ENCODE data around the gene NACC2. TPM values are rescaled to one million over a fixed set of nuclear protein-coding genes. Genes with fewer than 3 reads are reported as not detected.

The NACC2 gene
- total and polyA plus RNA-seq, 10 of the 15 experiments (the other 5 are each of a cell fraction or from before 2014, with no cell fraction given): 0.66 to 14.7 (median 3.5) TPM

GRCh38 chr9:135984072-135984710 lies 110.9 kb downstream of the NACC2 start:
- FAIRE-seq (no peak), DNase-seq (ENCODE audit: low read depth, low spot score) (no peak), ATAC-seq (no peak)
- ChIA-PET POLR2A (no interaction called here), CTCF (no interaction called here), RAD21 (ENCODE audit: unreplicated experiment) (no interaction called here), SMC1A (ENCODE audit: uncharacterized antibody, unreplicated experiment) (no interaction called here)
- no peak overlapping the region for H3K9ac ChIP-seq (ENCODE audit: control insufficient read depth, insufficient read depth, low read length)
- WGBS (ENCODE audit: insufficient coverage, insufficient replicate concordance, low lambda C conversion rate, missing lambda C conversion rate): 37% methylated on average over 18 of the region's 22 CpGs
- no peaks in the 10 kb centered on the region for H3K4me1 ChIP-seq (ENCODE audit: control insufficient read depth, insufficient read depth, low read length)
- H3K27me3 ChIP-seq (replicated peaks in 1 of 2; ENCODE audit: control insufficient read depth in 2 of 2, insufficient read depth in 2 of 2, low read length in 1 of 2): peaks cover 0 to 2% of the 10 kb centered on the region in 2 experiments; a peak in 2 of 4 replicates
- TF ChIP-seq ZNF687 (IDR thresholded peaks at IDR 0.05): no peak
- no peak for TF ChIP-seq RAD21 (IDR thresholded peaks at IDR 0.05; ENCODE audit: insufficient read depth, low read depth, low read length)
- no peak for TF ChIP-seq MEF2A (IDR thresholded peaks at IDR 0.05; ENCODE audit: insufficient read depth, low read depth, low read length)
- no peak for TF ChIP-seq FOXM1 (IDR thresholded peaks at IDR 0.05; ENCODE audit: low read depth, low read length)
- BruUV-seq (replicated peaks): no TSS peak
- no peak overlapping the region for H3K4me3 ChIP-seq
- H3K36me3 ChIP-seq (ENCODE audit: control insufficient read depth in 2 of 2, insufficient read depth in 2 of 2, low read length in 1 of 2): no peaks in the 10 kb centered on the region
- H2AFZ ChIP-seq (ENCODE audit: control insufficient read depth, low read depth, low read length): no peak overlapping the region
- H3K9me3 ChIP-seq (replicated peaks; ENCODE audit: control insufficient read depth, insufficient read depth, low read length): no peaks in the 10 kb centered on the region
- no peak overlapping the region for H3K4me2 ChIP-seq (ENCODE audit: control insufficient read depth, insufficient read depth)
- H4K20me1 ChIP-seq (ENCODE audit: control insufficient read depth, insufficient read depth): no peaks in the 10 kb centered on the region
- in situ Hi-C loops (cut with MboI) (no loop called here), intact Hi-C loops (cut with micrococcal nuclease; ENCODE audit: unreplicated experiment) (no loop called here)
- no peak overlapping the region for H3K27ac ChIP-seq (ENCODE audit: control insufficient read depth, insufficient read depth)
- H3K79me2 ChIP-seq (ENCODE audit: control insufficient read depth, insufficient read depth, low read length): no peaks in the 10 kb centered on the region

Measured in GM12878 (cell line).